HepG2 (cell line): ENCODE data around the gene RSPH1. TPM values are rescaled to one million over a fixed set of nuclear protein-coding genes. Genes with fewer than 3 reads are reported as not detected.

Experiments used
- ATAC-seq: fragments of 200-7000 bp; cut with Tn5 transposase; 3 replicates; pipeline ENCODE4 v1.9.1; 2020; ENCODE audit warnings: mild to moderate bottlenecking, moderate library complexity
- BruUV-seq: library from RNA; stranded (reverse); fragments of 400-500 nt; replicated peaks from 2 replicates; lab custom pipeline; 2021; lab: Mats Ljungman, UMichigan
- CTCF ChIA-PET: fragments of 300-600 bp; formaldehyde crosslinking; extraction: SDS; loops from one replicate; lab custom pipeline; 2021; ENCODE audit warnings: low total read pairs, inconsistent platforms, low intra/inter-chr PET ratio; lab: Yijun Ruan, JAX
- POLR2A ChIA-PET: fragments of 350-600 bp; sonication (Branson Sonifier 250); formaldehyde crosslinking; loops from one replicate; lab custom pipeline; 2020; ENCODE audit warnings: antibody characterized with exemption, inconsistent platforms; lab: Yijun Ruan, JAX
- DNase-seq: peaks from one replicate; pipeline ENCODE4 v3.0.0-alpha.2; 2015; ENCODE audit warnings: low spot score
- FAIRE-seq: peaks from 3 replicates; lab custom pipeline; 2011; peaks lifted over from hg19 to GRCh38; lab: Jason Lieb, UNC
- H2AFZ ChIP-seq: one replicate; pipeline ENCODE4 v1.6.1; 2011; ENCODE audit warnings: low read length, inconsistent platforms
- H3K27ac ChIP-seq: fragments of 300-600 bp; 3 replicates; pipeline ENCODE4 v1.8.0; 2011; ENCODE audit warnings: mixed run types, mild to moderate bottlenecking, mixed read lengths, low read length, inconsistent platforms; ENCODE audit not compliant: insufficient read depth; ENCODE audit errors: extremely low read length
- H3K27me3 ChIP-seq, 2 experiments: fragments of 200-600 bp in 1 of 2; 2 replicates in 1 of 2; 3 replicates in 1 of 2; pipeline versions ENCODE4 v1.6.0 to v1.8.0; 2011; ENCODE audit warnings: low read length in 2 of 2, mild to moderate bottlenecking in 2 of 2, moderate library complexity in 2 of 2, inconsistent platforms in 1 of 2; ENCODE audit not compliant: insufficient read depth in 2 of 2, control insufficient read depth in 1 of 2
- H3K36me3 ChIP-seq, 2 experiments: fragments of 200-600 bp in 1 of 2; replicated peaks in 1 of 2; 2 replicates in 1 of 2; 3 replicates in 1 of 2; pipeline versions ENCODE4 v1.5.1 to v1.8.0; 2011; ENCODE audit warnings: low read length in 2 of 2, inconsistent platforms in 1 of 2; ENCODE audit not compliant: insufficient read depth in 2 of 2, control insufficient read depth in 1 of 2
- H3K4me1 ChIP-seq: 2 replicates; pipeline ENCODE4 v1.5.1; 2012; ENCODE audit warnings: low read length, inconsistent platforms; ENCODE audit not compliant: insufficient read depth
- H3K4me2 ChIP-seq: 2 replicates; pipeline ENCODE4 v1.6.0; 2011; ENCODE audit warnings: low read depth, low read length, inconsistent platforms
- H3K4me3 ChIP-seq, 3 experiments: fragments of 200-600 bp in 1 of 3; sonication (generic), shearing (Covaris generic) in 1 of 3; replicated peaks in 1 of 3; 2 replicates each; pipeline ENCODE4 v1.5.1; 2011 to 2016; ENCODE audit warnings: low read length in 3 of 3, inconsistent platforms in 2 of 3, low read depth in 2 of 3, mild to moderate bottlenecking in 2 of 3, control low read depth in 1 of 3, mixed read lengths in 1 of 3; ENCODE audit not compliant: insufficient read depth in 1 of 3
- H3K79me2 ChIP-seq: one replicate; pipeline ENCODE4 v1.6.1; 2011; ENCODE audit warnings: low read length, inconsistent platforms; ENCODE audit not compliant: insufficient read depth
- H3K9ac ChIP-seq: 2 replicates; pipeline ENCODE4 v1.6.0; 2011; ENCODE audit warnings: mild to moderate bottlenecking, low read depth, low read length, inconsistent platforms; ENCODE audit not compliant: insufficient read depth
- H3K9me3 ChIP-seq: 2 replicates; pipeline ENCODE4 v1.5.1; 2012; ENCODE audit warnings: mild to moderate bottlenecking, low read length
- H4K20me1 ChIP-seq: 2 replicates; pipeline ENCODE4 v1.6.0; 2011; ENCODE audit warnings: inconsistent platforms, mild to moderate bottlenecking, low read length, moderate library complexity; ENCODE audit not compliant: insufficient read depth
- EP300 ChIP-seq, 3 experiments: sonication (generic) in 1 of 3; formaldehyde crosslinking in 1 of 3; IDR thresholded peaks; 2 replicates each; pipeline versions ENCODE4 v1.5.1 to v1.6.1; 2011 to 2020; ENCODE audit warnings: low read depth in 2 of 3, low read length in 2 of 3, borderline replicate concordance in 1 of 3, improper control_type of control experiment in 1 of 3, mild to moderate bottlenecking in 1 of 3, missing genetic modification reagents in 1 of 3, moderate library complexity in 1 of 3
- FOXK1 ChIP-seq: sonication (generic); formaldehyde crosslinking; IDR thresholded peaks from 2 replicates; pipeline ENCODE4 v1.4.0; 2020; ENCODE audit warnings: low read depth, missing genetic modification reagents, borderline replicate concordance
- FOXO1 ChIP-seq: sonication (generic); formaldehyde crosslinking; IDR thresholded peaks from 2 replicates; pipeline ENCODE4 v1.4.0; 2020; ENCODE audit warnings: missing genetic modification reagents
- HNRNPH1 ChIP-seq: fragments of 200-400 bp; formaldehyde crosslinking; optimal IDR thresholded peaks from 2 replicates; pipeline ENCODE3; 2017; ENCODE audit warnings: mild to moderate bottlenecking, low read depth, low read length
- NCOA5 ChIP-seq: sonication (generic); formaldehyde crosslinking; IDR thresholded peaks from 2 replicates; pipeline ENCODE4 v1.4.0; 2020; ENCODE audit warnings: missing genetic modification reagents
- NFKB2 ChIP-seq: sonication (generic); formaldehyde crosslinking; IDR thresholded peaks from 2 replicates; pipeline ENCODE4 v1.4.0; 2020; ENCODE audit warnings: missing genetic modification reagents, borderline replicate concordance
- PHF5A ChIP-seq: IDR thresholded peaks from one replicate; pipeline ENCODE4 v1.6.1; 2018; ENCODE audit warnings: low read depth, missing genetic modification reagents; ENCODE audit not compliant: unreplicated experiment
- RCOR2 ChIP-seq: IDR thresholded peaks from 2 replicates; pipeline ENCODE4 v1.6.1; 2016; ENCODE audit warnings: missing biosample characterization, missing genetic modification reagents
- RXRA ChIP-seq: sonication (generic); formaldehyde crosslinking; IDR thresholded peaks from 2 replicates; pipeline ENCODE4 v1.5.1; 2020; ENCODE audit warnings: missing genetic modification reagents
- ZNF260 ChIP-seq: sonication (generic); formaldehyde crosslinking; IDR thresholded peaks from 2 replicates; pipeline ENCODE4 v1.4.0; 2020; ENCODE audit warnings: missing genetic modification reagents, low read depth, mild to moderate bottlenecking, borderline replicate concordance
- ZNF570 ChIP-seq: sonication (generic); formaldehyde crosslinking; IDR thresholded peaks from 2 replicates; pipeline ENCODE4 v1.4.0; 2020; ENCODE audit warnings: mild to moderate bottlenecking, missing genetic modification reagents, borderline replicate concordance
- ZNF878 ChIP-seq: sonication (generic); formaldehyde crosslinking; IDR thresholded peaks from 2 replicates; pipeline ENCODE4 v1.8.1; 2023; ENCODE audit warnings: mild to moderate bottlenecking, missing genetic modification reagents, moderate library complexity
- WGBS: methylation state at CpG from one replicate; pipeline ENCODE4 v1.1.6; 2017; ENCODE audit warnings: low lambda C conversion rate; 5-methylcytosine and 5-hydroxymethylcytosine counted together
- in situ Hi-C: cut with HindIII; loops from 2 replicates; pipeline ENCODE4 v1.10.0; 2017; ENCODE audit warnings: low pct_unique_long_range_greater_than_20kb; ENCODE audit not compliant: extremely low pct_ligation_motif_present
- intact Hi-C: fragments of 100-400 bp; cut with micrococcal nuclease; formaldehyde crosslinking; loops from one replicate; pipeline ENCODE4 v1.10.0; 2022; ENCODE audit not compliant: unreplicated experiment
- polyA plus RNA-seq, 8 experiments: library from polyadenylated mRNA; depleted of rRNA in 3 of 8; stranded (reverse) in 7 of 8; unstranded in 1 of 8; fragments of >200 nt; fragmentation: Illumina TruSeq in 4 of 8; extraction: Trizol in 4 of 8; gene quantifications; 2 replicates each; pipeline versions ENCODE4 v1.2.1 to v1.2.3, GENCODE V29; 2011 to 2016; ENCODE audit warnings: low read depth in 4 of 8, missing spikeins in 1 of 8, mixed read lengths in 1 of 8; ENCODE audit not compliant: insufficient read depth in 1 of 8
- total RNA-seq, 5 experiments: library from RNA; depleted of rRNA; stranded (reverse); fragments of >200 nt; fragmentation: Illumina TruSeq; extraction: Trizol; gene quantifications; 2 replicates each; pipeline ENCODE4 v1.2.3, GENCODE V29; 2016; ENCODE audit warnings: low read depth in 1 of 5

Gene RSPH1
- total and polyA plus RNA-seq, 2 of the 13 experiments (the other 11 are each of a cell fraction or from before 2014, with no cell fraction given): not detected

GRCh38 chr21:42432695-42433094, 63.3 kb downstream of the RSPH1 start:
- Histone ChIP-seq H3K4me1 (0 out of 2 replicates have a peak, but pooled peaks cover 4% of the 10 kb centered on the region), H3K9ac (no peak overlapping the region), H3K27ac (no peak overlapping the region), H2AFZ (no peak overlapping the region), H3K4me3 (no peak overlapping the region), H3K79me2 (no peaks in the 10 kb centered on the region), H4K20me1 (no peaks in the 10 kb centered on the region), H3K9me3 (no peaks in the 10 kb centered on the region), H3K27me3 (no peaks in the 10 kb centered on the region), H3K36me3 (no peaks in the 10 kb centered on the region), H3K4me2 (no peak overlapping the region)
- WGBS: 0% methylated on average over 1 of the region's 1 CpG
- no peak for DNase-seq
- CTCF ChIA-PET: no interaction called here
- ATAC-seq: no peak
- POLR2A ChIA-PET: no interaction called here
- FAIRE-seq: no peak
- intact Hi-C loops: no loop called here
- in situ Hi-C loops: no loop called here
- BruUV-seq: no TSS peak
- no peak for TF ChIP-seq PHF5A (CRISPR knock-in tag)
- no peak for TF ChIP-seq RXRA (CRISPR knock-in tag)
- TF ChIP-seq NCOA5 (CRISPR knock-in tag): no peak
- no peak for TF ChIP-seq RCOR2
- no peak for TF ChIP-seq FOXO1 (CRISPR knock-in tag)
- TF ChIP-seq NFKB2 (CRISPR knock-in tag): no peak
- TF ChIP-seq ZNF570 (CRISPR knock-in tag): no peak
- TF ChIP-seq HNRNPH1: no peak
- TF ChIP-seq ZNF260: no peak
- TF ChIP-seq FOXK1 (CRISPR knock-in tag): no peak
- TF ChIP-seq EP300 (IDR thresholded peaks at IDR 0.05; ENCODE audit: low read depth in 2 of 2, low read length in 2 of 2): no peak
- no peak for TF ChIP-seq EP300 (CRISPR knock-in tag; IDR thresholded peaks at IDR 0.05; ENCODE audit: borderline replicate concordance)
- TF ChIP-seq ZNF878 (CRISPR knock-in tag): no peak
